WTC11 (cell line): Measurements from ENCODE around the gene RHOU.

Source experiments
- CTCF ChIP-seq: fragments of 200-600 bp; IDR thresholded peaks from 2 replicates; pipeline ENCODE4 v1.8.0; 2022; ENCODE audit warnings: antibody characterized with exemption
- JUN ChIP-seq: sonication (generic); formaldehyde crosslinking; IDR thresholded peaks from 2 replicates; pipeline ENCODE4 v1.8.0; 2023; ENCODE audit warnings: mild to moderate bottlenecking, missing genetic modification reagents
- SP1 ChIP-seq: sonication (generic); formaldehyde crosslinking; conservative IDR thresholded peaks from 2 replicates; pipeline ENCODE4 v1.8.1; 2022; ENCODE audit warnings: missing genetic modification reagents
- ZNF671 ChIP-seq: fragments of 250-450 bp; sonication (Bioruptor Pico); IDR thresholded peaks from 2 replicates; pipeline ENCODE4 v1.8.0; 2021; ENCODE audit warnings: mild to moderate bottlenecking
- TF ChIP-seq, protein P1 (sequence below): sonication (generic); formaldehyde crosslinking; IDR thresholded peaks from 2 replicates; pipeline ENCODE4 v1.8.0; 2022; ENCODE audit warnings: mild to moderate bottlenecking, missing genetic modification reagents
- TF ChIP-seq, protein P2 (sequence below): sonication (generic); formaldehyde crosslinking; conservative IDR thresholded peaks from 2 replicates; pipeline ENCODE4 v1.8.1; 2022; ENCODE audit warnings: mild to moderate bottlenecking, missing genetic modification reagents

DNA sequence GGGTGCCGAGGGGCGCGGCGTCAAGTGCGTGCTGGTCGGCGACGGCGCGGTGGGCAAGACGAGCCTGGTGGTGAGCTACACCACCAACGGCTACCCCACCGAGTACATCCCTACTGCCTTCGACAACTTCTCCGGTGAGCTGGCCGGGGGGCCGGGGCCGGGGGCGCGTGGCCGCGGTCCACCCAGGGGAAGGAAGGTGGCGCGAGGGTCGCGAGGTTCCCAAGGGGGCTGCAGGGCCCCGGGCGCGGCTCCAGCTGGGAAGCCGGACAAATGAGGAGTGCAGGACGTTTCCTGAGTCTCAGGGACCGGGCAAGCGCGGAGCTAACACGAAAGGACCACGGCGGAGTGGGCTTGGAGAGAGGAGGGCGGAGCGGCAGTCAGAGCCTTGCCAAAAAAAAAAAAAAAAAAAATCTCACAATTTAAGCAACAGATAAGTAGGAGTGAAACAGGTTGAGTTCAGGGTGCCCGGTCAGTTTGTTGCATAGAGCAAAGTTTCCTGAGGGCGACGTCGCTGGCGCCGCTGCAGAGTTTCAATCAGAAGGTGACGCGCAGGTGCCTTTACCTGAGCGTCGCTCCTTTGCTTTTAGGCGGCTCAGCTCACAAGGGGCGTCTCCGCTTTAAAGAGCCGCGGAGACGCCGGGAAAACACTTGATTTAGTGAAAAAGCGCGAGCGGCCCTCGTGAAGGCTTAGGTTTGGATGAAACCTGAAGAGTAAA, 750 bp downstream of the RHOU start:
- TF ChIP-seq SP1 (CRISPR knock-in tag) (no peak), CTCF (no peak), ZNF671 (no peak), JUN (CRISPR knock-in tag) (no peak)
- TF ChIP-seq, protein P1, sequence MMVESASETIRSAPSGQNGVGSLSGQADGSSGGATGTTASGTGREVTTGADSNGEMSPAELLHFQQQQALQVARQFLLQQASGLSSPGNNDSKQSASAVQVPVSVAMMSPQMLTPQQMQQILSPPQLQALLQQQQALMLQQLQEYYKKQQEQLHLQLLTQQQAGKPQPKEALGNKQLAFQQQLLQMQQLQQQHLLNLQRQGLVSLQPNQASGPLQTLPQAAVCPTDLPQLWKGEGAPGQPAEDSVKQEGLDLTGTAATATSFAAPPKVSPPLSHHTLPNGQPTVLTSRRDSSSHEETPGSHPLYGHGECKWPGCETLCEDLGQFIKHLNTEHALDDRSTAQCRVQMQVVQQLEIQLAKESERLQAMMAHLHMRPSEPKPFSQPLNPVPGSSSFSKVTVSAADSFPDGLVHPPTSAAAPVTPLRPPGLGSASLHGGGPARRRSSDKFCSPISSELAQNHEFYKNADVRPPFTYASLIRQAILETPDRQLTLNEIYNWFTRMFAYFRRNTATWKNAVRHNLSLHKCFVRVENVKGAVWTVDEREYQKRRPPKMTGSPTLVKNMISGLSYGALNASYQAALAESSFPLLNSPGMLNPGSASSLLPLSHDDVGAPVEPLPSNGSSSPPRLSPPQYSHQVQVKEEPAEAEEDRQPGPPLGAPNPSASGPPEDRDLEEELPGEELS (CRISPR knock-in tag) = no peak
- TF ChIP-seq, protein P2, sequence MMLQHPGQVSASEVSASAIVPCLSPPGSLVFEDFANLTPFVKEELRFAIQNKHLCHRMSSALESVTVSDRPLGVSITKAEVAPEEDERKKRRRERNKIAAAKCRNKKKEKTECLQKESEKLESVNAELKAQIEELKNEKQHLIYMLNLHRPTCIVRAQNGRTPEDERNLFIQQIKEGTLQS (CRISPR knock-in tag) = no peak
